ENCODE data around the gene HOXA2. TPM values are rescaled to one million over a fixed set of nuclear protein-coding genes. Genes with fewer than 3 reads are reported as not detected.

Gene HOXA2
- total RNA-seq, 4 donors from 2014 or later = 0.29 to 0.88 (median 0.38) TPM; not detected in 1

DNA sequence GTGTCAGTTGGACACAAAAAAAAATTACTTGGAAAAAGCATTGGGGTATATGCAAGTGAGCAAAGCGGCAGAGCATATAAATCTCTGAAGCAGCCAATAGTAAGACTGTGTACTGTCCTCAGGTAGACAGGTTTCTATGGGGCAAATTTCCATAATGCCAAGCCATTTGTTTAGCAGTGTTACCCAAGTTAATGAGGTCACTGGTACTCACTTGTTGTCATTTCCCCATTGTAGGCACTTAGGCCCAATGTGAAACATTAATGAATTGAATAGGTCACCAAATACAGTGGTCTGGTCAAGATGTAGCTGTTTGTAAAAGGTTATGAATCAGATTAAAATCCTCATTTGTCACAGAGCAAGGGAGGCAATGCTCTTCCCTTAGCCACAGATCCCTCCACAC is 34.2 kb downstream of the HOXA2 start:
- TF ChIP-seq, protein P1, sequence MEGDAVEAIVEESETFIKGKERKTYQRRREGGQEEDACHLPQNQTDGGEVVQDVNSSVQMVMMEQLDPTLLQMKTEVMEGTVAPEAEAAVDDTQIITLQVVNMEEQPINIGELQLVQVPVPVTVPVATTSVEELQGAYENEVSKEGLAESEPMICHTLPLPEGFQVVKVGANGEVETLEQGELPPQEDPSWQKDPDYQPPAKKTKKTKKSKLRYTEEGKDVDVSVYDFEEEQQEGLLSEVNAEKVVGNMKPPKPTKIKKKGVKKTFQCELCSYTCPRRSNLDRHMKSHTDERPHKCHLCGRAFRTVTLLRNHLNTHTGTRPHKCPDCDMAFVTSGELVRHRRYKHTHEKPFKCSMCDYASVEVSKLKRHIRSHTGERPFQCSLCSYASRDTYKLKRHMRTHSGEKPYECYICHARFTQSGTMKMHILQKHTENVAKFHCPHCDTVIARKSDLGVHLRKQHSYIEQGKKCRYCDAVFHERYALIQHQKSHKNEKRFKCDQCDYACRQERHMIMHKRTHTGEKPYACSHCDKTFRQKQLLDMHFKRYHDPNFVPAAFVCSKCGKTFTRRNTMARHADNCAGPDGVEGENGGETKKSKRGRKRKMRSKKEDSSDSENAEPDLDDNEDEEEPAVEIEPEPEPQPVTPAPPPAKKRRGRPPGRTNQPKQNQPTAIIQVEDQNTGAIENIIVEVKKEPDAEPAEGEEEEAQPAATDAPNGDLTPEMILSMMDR (IDR thresholded peaks at IDR 0.05 in 4 of 5, conservative IDR thresholded peaks at IDR 0.05 in 1 of 5) = no peak
- TF ChIP-seq POLR2A (IDR thresholded peaks at IDR 0.05) = no peak
- Histone ChIP-seq H3K36me3 (no peaks in the 10 kb centered on the region), H3K27me3 (no peaks in the 10 kb centered on the region), H3K4me1 (peaks cover 9 to 16% of the 10 kb centered on the region in 2 donors), H3K9me3 (no peaks in the 10 kb centered on the region), H3K27ac (no peak overlapping the region), H3K4me3 (no peak overlapping the region)
- intact Hi-C loops (cut with DNase I; ENCODE audit: low total_unique reads) (no loop called here), in situ Hi-C loops (cut with MboI; ENCODE audit: low sequenced_read_pairs in 4 of 4) (no loop called here)
- DNase-seq (no peak), ATAC-seq (no peak)

DNA sequence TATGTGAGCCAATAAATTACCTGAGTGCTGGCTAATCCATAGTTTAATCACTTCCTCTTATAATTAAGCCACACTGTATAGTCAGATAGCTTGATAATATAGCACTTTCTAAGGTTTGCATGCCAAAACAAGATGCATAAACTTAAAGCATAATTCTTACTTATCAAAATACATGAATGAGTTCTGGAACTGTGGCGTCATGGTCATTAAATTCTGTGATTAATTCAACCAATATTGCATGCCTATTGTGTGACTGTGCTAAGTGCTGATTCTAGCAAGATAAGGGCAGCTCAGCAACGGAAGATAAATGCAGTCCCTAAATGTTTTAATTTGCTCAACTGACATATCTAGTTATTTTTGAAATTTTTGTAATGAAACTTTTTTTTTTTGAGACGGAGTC is 36.3 kb downstream of the HOXA2 start:
- no peaks in the 10 kb centered on the region for H3K9me3 ChIP-seq
- DNase-seq (no peak), ATAC-seq (no peak)
- H3K4me3 ChIP-seq = no peak overlapping the region
- peaks cover 2 to 4% of the 10 kb centered on the region in 2 donors for H3K4me1 ChIP-seq
- H3K27ac ChIP-seq = no peak overlapping the region
- intact Hi-C loops (cut with DNase I; ENCODE audit: low total_unique reads) (no loop called here), in situ Hi-C loops (cut with MboI; ENCODE audit: low sequenced_read_pairs in 4 of 4) (no loop called here)
- no peaks in the 10 kb centered on the region for H3K36me3 ChIP-seq
- H3K27me3 ChIP-seq = no peaks in the 10 kb centered on the region
- TF ChIP-seq, protein P1 (IDR thresholded peaks at IDR 0.05 in 4 of 5, conservative IDR thresholded peaks at IDR 0.05 in 1 of 5) = no peak
- TF ChIP-seq POLR2A (IDR thresholded peaks at IDR 0.05) = no peak

DNA sequence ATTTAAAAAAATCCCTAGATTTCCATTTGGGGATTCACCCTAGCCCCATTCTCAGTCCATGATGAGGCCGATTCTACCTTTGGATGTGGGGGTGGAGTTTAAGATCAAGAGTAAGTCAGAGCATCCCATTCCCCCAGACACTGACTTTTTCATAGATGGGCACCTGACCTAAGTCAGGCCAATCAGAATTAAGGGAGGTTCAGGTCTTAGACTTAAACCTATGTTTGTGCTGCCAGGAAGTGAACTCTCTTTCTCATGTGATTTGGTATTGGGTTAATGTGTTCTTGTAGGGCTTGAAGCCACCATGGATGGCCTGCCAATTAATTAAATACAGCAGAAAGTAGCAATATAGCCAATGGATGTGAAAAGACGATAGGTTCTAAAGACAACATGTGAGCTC is 36.8 kb downstream of the HOXA2 start:
- H3K27ac ChIP-seq = no peak overlapping the region
- in situ Hi-C loops (cut with MboI; ENCODE audit: low sequenced_read_pairs in 4 of 4) = no loop called here
- no peak for DNase-seq
- TF ChIP-seq, protein P1 (IDR thresholded peaks at IDR 0.05 in 4 of 5, conservative IDR thresholded peaks at IDR 0.05 in 1 of 5) = no peak
- no peak for TF ChIP-seq POLR2A (IDR thresholded peaks at IDR 0.05)
- H3K27me3 ChIP-seq = no peaks in the 10 kb centered on the region
- H3K4me3 ChIP-seq = no peak overlapping the region
- H3K36me3 ChIP-seq = no peaks in the 10 kb centered on the region
- no peak for ATAC-seq
- intact Hi-C loops (cut with DNase I; ENCODE audit: low total_unique reads) = no loop called here
- H3K4me1 ChIP-seq = peaks cover 0 to 4% of the 10 kb centered on the region in 2 donors
- no peaks in the 10 kb centered on the region for H3K9me3 ChIP-seq

DNA sequence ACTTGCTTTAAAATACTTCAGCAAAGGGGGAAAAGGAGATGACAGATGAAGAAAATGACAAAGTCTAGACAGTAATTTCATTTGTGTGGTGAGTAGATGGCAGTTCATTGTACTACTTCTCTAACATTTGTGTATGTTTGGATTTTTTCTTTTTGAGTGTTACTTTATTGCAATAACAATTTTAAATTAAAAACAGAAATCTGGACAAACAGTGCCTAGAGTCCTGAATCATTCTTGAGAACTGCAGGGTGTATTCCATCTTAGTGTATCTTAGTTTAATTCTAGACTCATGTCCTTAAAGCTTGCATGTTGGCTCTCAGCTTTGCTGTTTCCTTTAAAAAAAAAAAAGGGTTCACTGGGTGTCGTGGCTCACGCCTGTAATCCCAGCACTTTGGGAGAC is 37.8 kb downstream of the HOXA2 start:
- H3K9me3 ChIP-seq = no peaks in the 10 kb centered on the region
- TF ChIP-seq POLR2A (IDR thresholded peaks at IDR 0.05) = no peak
- TF ChIP-seq, protein P1 (IDR thresholded peaks at IDR 0.05 in 4 of 5, conservative IDR thresholded peaks at IDR 0.05 in 1 of 5) = no peak
- H3K36me3 ChIP-seq = no peaks in the 10 kb centered on the region
- peaks cover 0 to 4% of the 10 kb centered on the region in 2 donors for H3K4me1 ChIP-seq
- intact Hi-C loops (cut with DNase I; ENCODE audit: low total_unique reads) (no loop called here), in situ Hi-C loops (cut with MboI; ENCODE audit: low sequenced_read_pairs in 4 of 4) (no loop called here)
- DNase-seq = no peak
- H3K27ac ChIP-seq = no peak overlapping the region
- no peak for ATAC-seq
- H3K27me3 ChIP-seq = no peaks in the 10 kb centered on the region
- H3K4me3 ChIP-seq = no peak overlapping the region

DNA sequence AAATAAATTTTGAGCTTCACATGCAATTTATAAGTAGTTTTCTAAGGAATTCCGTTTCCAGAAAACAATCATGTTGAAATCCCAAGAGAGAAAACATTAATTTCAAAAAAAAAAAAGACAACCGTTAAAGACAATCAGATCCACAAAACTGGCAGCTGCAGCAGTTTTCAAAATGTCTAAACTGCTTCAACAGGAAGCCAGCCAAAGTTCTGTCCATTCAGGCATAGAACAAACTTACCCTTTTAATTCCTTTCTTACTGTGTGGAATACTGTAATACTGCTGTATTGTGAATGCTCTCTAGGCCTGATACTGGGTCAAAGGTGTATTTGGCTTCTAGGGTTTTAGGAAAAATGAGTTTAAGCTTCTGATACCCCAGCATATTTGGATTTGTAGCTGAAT is 38.3 kb downstream of the HOXA2 start:
- Histone ChIP-seq H3K4me1 (peaks cover 0 to 4% of the 10 kb centered on the region in 2 donors), H3K36me3 (no peaks in the 10 kb centered on the region), H3K27ac (no peak overlapping the region), H3K9me3 (no peaks in the 10 kb centered on the region), H3K27me3 (no peaks in the 10 kb centered on the region), H3K4me3 (no peak overlapping the region)
- intact Hi-C loops (cut with DNase I; ENCODE audit: low total_unique reads) (no loop called here), in situ Hi-C loops (cut with MboI; ENCODE audit: low sequenced_read_pairs in 4 of 4) (no loop called here)
- no peak for TF ChIP-seq POLR2A (IDR thresholded peaks at IDR 0.05)
- TF ChIP-seq, protein P1 (IDR thresholded peaks at IDR 0.05 in 4 of 5, conservative IDR thresholded peaks at IDR 0.05 in 1 of 5) = no peak
- ATAC-seq (no peak), DNase-seq (no peak)

Measured in gastrocnemius medialis (tissue), 4 donors.